Peyer's patch (tissue), 4 donors: ENCODE measurements around the gene UNKL. TPM values are rescaled to one million over a fixed set of nuclear protein-coding genes. Genes with fewer than 3 reads are reported as not detected.

Experiments used
- DNase-seq, 3 donors: peaks; one replicate each; pipeline ENCODE4 v3.0.0-alpha.2; 2017 to 2019
- H3K27ac ChIP-seq, 4 donors: fragments of 200-600 bp; sonication (generic); one replicate each; pipeline ENCODE4 v1.5.1; 2016 to 2019
- H3K27me3 ChIP-seq, 2 donors: fragments of 200-600 bp; sonication (generic); one replicate each; pipeline ENCODE4 v1.5.1; 2019
- H3K36me3 ChIP-seq, 3 donors: fragments of 200-600 bp; sonication (generic); one replicate each; pipeline ENCODE4 v1.5.1; 2016 to 2019
- H3K4me1 ChIP-seq, 4 donors: fragments of 200-600 bp; sonication (generic); one replicate each; pipeline ENCODE4 v1.5.1; 2016 to 2019
- H3K4me3 ChIP-seq, 4 donors: fragments of 200-600 bp; sonication (generic); 1 replicate in 3 of 4; 2 replicates in 1 of 4; pipeline ENCODE4 v1.5.1; 2016 to 2019; ENCODE audit warnings: mild to moderate bottlenecking in 1 of 4
- H3K9me3 ChIP-seq, 4 donors: fragments of 200-600 bp; sonication (generic); one replicate each; pipeline ENCODE4 v1.5.1; 2016 to 2019; ENCODE audit warnings: mild to moderate bottlenecking in 1 of 4
- CTCF ChIP-seq, 6 experiments: fragments of 450-650 bp in 4 of 6; fragments of 200-600 bp in 2 of 6; sonication (generic) in 1 of 6; IDR thresholded peaks; one replicate each; pipeline ENCODE4 v1.5.1; 2017 to 2019; ENCODE audit warnings: antibody characterized with exemption in 6 of 6, mild to moderate bottlenecking in 3 of 6, moderate library complexity in 1 of 6
- POLR2A ChIP-seq, 2 donors: fragments of 450-650 bp; IDR thresholded peaks; one replicate each; pipeline ENCODE4 v1.5.1; 2017; ENCODE audit warnings: antibody characterized with exemption in 2 of 2, mild to moderate bottlenecking in 2 of 2, moderate library complexity in 2 of 2
- total RNA-seq, 4 donors: library from RNA; depleted of rRNA; stranded (reverse); fragments of >200 nt; gene quantifications; one replicate each; pipeline ENCODE4 v1.1.0, GENCODE V29; 2016

The UNKL gene
- total RNA-seq, 4 donors from 2014 or later = 10.9 to 113 (median 38.4) TPM

- Histone ChIP-seq H3K36me3 (peaks cover 0 to 18% (median 0%) of the 10 kb centered on the region in 3 donors), H3K4me1 (peaks cover 0 to 19% (median 14%) of the 10 kb centered on the region in 4 donors), H3K9me3 (no peaks in the 10 kb centered on the region), H3K4me3 (no peak overlapping the region), H3K27ac (no peak overlapping the region), H3K27me3 (no peaks in the 10 kb centered on the region)
- TF ChIP-seq CTCF (IDR thresholded peaks at IDR 0.05) (no peak), POLR2A (IDR thresholded peaks at IDR 0.05) (no peak)
- DNase-seq = no peak
Measured at GRCh38 chr16:1355591-1355990, 58.9 kb downstream of the UNKL start.

- no peak for TF ChIP-seq POLR2A (IDR thresholded peaks at IDR 0.05)
- no peak for TF ChIP-seq CTCF (IDR thresholded peaks at IDR 0.05)
- Histone ChIP-seq H3K4me1 (peaks cover 0 to 25% (median 15%) of the 10 kb centered on the region in 4 donors), H3K27ac (no peak overlapping the region), H3K4me3 (no peak overlapping the region), H3K27me3 (no peaks in the 10 kb centered on the region), H3K36me3 (peaks cover 0 to 20% (median 0%) of the 10 kb centered on the region in 3 donors), H3K9me3 (no peaks in the 10 kb centered on the region)
- DNase-seq = no peak
Measured at GRCh38 chr16:1354815-1355540, 59.5 kb downstream of the UNKL start.

- no peaks in the 10 kb centered on the region for H3K27me3 ChIP-seq
- H3K27ac ChIP-seq = peak within 1 kb of the TSS; percentile 63 to 80 (median 78)
- DNase-seq = peak; percentile 81 to 92 (median 92)
- no peaks in the 10 kb centered on the region for H3K9me3 ChIP-seq
- H3K4me3 ChIP-seq = peak within 1 kb of the TSS; percentile 94 to 98 (median 94)
- TF ChIP-seq CTCF (IDR thresholded peaks at IDR 0.05) (peak in 1 of 6 experiments; percentile 2), POLR2A (IDR thresholded peaks at IDR 0.05) (peak; percentile 42 to 77)
- H3K36me3 ChIP-seq = peaks cover 0 to 34% (median 0%) of the 10 kb centered on the region in 3 donors
- H3K4me1 ChIP-seq = peaks cover 0 to 27% (median 15%) of the 10 kb centered on the region in 4 donors
Measured at GRCh38 chr16:1351582-1352362, 62.7 kb downstream of the UNKL start, which contains the start of the genes GNPTG and TSR3. Gene GNPTG (plus strand): TSS chr16:1351931. CDS start chr16:1351966, 35 bp downstream. Gene TSR3 (minus strand): TSS chr16:1351878. CDS start chr16:1351804, 74 bp downstream.

DNA sequence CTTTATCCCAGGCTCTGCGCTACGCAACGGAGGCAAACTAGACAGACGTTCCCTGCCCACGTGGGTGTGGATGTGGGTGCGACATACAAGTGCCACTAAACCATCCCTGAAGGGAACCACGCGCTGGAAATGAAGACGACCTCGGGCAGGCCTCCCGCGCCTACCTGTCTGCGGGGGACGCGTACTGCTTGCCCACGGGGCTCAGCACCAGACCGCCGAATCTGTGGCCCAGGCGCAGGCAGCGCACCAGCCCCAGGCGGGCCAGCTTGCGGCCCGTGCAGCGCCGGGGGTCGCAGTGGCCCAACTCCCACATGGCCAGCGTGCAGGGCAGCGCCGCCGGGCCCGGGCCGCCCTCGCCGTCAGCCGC is 63.3 kb downstream of the UNKL start:
- Histone ChIP-seq H3K4me1 (peaks cover 0 to 27% (median 15%) of the 10 kb centered on the region in 4 donors), H3K4me3 (peak overlapping the region; percentile 94 to 98 (median 94)), H3K27ac (peak overlapping the region; percentile 63 to 80 (median 78)), H3K27me3 (no peaks in the 10 kb centered on the region), H3K36me3 (peaks cover 0 to 34% (median 0%) of the 10 kb centered on the region in 3 donors), H3K9me3 (no peaks in the 10 kb centered on the region)
- TF ChIP-seq POLR2A (IDR thresholded peaks at IDR 0.05) (no peak), CTCF (IDR thresholded peaks at IDR 0.05) (no peak)
- DNase-seq = no peak

GRCh38 chr16:1350691-1351090 is 63.8 kb downstream of the UNKL start:
- H3K9me3 ChIP-seq = no peaks in the 10 kb centered on the region
- DNase-seq = no peak
- H3K4me3 ChIP-seq = peak overlapping the region; percentile 94 to 98 (median 94)
- H3K27me3 ChIP-seq = no peaks in the 10 kb centered on the region
- H3K27ac ChIP-seq = peak overlapping the region in 2 of 4 donors; percentile 79 to 80
- peaks cover 0 to 34% (median 0%) of the 10 kb centered on the region in 3 donors for H3K36me3 ChIP-seq
- H3K4me1 ChIP-seq = peaks cover 0 to 27% (median 15%) of the 10 kb centered on the region in 4 donors
- TF ChIP-seq CTCF (IDR thresholded peaks at IDR 0.05) (no peak), POLR2A (IDR thresholded peaks at IDR 0.05) (no peak)
